HG03460 (cell line): ENCODE results near the gene MYO9B.
"Not testable (repeated sequence)": the region's sequence is repeated elsewhere in the genome, so short reads cannot be mapped to it uniquely, and the experiment has no call there.

Experiments
- ATAC-seq: cut with Tn5 transposase; IDR thresholded peaks from one replicate; pipeline ENCODE4 v1.9.1; 2021; ENCODE audit not compliant: unreplicated experiment

Gene MYO9B

GRCh38 chr19:17086834-17087233, 11.3 kb downstream of the MYO9B start:
- no peak for ATAC-seq

DNA sequence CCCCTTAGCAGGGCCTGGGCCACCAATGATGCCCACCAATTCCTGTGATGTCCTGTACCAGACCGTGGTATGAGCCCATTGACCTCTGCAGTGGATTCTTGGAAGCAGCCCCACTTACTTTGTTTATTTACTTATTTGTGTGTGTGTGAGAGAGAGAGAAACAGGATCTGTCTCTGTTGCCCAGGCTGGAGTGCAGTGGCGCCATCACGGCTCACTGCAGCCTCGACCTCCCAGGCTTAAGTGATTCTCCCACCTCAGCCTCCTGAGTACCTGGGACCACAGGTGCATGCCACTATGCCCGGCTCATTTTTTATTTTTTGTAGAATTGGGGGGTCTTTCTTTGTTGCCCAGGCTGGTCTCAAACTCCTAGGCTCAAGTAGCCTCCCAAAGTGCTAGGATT, 13.0 kb downstream of the MYO9B start:
- ATAC-seq: no peak

DNA sequence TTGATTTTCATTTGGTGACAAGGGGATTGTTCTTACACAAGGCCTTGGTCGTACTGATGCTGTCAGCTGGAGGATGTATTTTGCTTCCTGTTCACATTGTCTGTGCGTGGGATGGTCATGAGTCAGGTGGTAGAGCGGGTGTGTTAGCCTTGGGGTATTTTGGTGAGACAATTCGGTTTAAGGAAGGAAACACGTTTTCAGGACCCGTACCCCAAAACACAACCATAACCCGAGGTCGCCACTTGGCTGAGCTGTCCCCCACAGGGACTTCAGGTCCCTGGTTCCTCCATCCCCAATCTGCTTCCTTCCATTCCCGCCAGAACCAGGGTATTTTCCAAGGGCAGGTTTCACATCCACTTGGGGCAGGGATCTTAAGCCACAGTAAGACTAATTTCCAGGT, 15.0 kb downstream of the MYO9B start:
- no peak for ATAC-seq

- no peak for ATAC-seq
These were observed 16.3 kb downstream of the MYO9B start for GRCh38 chr19:17091758-17092333.

DNA sequence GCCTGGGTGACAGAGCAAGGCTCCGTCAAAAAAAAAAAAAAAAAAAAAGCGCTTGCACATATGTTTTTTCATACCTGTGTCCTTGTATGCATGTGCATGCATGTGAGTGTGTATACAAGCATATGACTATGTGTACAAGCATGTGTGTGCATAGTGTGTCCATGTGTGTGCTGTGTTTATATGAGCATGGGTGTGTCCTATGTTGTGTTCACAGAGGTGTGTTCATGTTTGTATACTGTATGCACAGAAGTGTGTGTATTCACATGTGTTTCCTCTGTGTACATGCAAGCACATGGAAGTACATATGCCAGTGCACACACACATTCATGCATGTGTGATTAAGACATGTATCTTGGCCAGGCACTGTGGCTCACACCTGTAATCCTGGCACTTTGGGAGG, 17.1 kb downstream of the MYO9B start:
- ATAC-seq: no peak

GRCh38 chr19:17094694-17095093, 19.1 kb downstream of the MYO9B start:
- not testable (repeated sequence) for ATAC-seq

DNA sequence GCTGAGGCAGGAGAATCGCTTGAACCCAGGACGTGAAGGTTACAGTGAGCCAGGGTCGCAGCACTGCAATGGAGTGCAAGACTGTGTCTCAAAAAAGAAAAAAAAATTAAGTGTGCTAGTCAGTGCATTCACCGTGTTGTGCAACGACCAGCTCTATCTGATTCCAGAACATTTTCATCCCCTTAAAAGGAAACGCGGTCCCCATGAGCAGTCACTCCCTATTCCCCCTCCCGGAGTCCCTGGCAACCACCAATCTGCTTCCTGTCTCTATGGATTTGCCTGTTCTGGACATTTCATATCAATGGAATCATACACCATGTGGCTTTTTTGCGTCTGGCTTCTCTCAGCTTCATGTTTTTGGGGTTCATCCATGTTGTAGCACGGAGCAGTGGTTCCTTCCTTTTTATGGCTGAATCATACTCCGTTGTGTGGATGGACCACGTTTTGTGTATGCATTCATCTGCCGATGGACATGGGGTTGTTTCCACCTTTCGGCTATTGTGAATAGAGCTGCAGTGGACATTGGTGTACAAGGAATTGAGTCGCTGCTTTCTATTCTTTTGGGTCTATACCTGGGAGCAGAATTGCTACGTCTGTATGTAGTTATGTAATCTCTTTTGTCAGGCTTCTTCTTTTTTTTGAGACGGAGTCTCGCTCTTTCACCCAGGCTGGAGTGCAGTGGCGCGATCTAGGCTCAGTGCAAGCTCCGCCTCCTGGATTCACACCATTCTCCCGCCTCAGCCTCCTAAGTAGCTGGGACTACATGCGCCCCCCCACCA, 19.8 kb downstream of the MYO9B start:
- no peak for ATAC-seq

DNA sequence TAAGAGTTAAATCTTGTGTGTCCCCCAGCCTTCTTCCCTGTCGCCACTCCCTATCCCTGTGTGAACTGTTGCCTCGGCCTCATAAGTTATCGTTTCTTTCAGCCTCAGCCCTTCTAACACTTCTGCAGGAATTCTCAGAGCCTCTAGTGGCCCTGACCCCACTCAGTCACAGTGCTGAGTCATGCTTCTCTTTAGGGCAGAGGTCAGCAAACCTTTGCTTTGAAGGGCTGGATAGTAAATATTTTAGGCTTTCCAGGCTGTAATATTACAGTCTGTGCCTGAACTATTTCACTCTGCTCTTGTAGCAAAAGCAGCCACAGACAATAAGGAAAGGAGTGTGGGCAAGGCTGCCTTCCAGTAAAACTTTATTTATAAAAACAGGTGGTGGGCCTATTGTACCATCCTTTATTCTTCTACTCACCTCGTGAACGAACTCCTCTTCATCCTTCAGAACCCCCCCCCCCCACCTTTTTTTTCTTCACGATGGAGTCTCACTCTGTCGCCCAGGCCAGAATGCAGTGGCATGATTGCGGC, 22.1 kb downstream of the MYO9B start:
- ATAC-seq: no peak

- ATAC-seq: no peak
These were observed 22.7 kb downstream of the MYO9B start for GRCh38 chr19:17098326-17098725.

GRCh38 chr19:17101686-17102628, 26.4 kb downstream of the MYO9B start:
- no peak for ATAC-seq

- no peak for ATAC-seq
These were observed 27.6 kb downstream of the MYO9B start for GRCh38 chr19:17103177-17103576.

- no peak for ATAC-seq
These were observed 29.1 kb downstream of the MYO9B start for GRCh38 chr19:17104679-17105078.

DNA sequence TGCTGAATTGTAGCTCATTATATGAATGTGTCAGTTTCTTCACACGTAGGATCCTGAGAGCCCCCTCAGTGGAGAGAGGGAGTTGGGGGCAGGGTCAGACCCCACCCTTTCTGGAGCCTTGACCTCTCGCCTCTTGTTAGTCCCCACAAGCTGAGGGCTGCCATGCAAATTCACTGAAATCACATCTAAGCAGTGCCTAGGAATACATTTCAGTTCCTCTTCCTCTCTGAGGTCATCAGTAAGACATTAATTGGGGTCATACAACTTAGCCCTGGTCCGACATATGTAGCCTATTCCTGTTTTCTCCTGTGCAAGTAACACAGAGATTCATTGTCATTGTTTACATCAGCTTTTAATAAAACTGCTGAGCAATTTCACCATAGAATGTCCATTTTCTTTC, 30.0 kb downstream of the MYO9B start:
- ATAC-seq: no peak

DNA sequence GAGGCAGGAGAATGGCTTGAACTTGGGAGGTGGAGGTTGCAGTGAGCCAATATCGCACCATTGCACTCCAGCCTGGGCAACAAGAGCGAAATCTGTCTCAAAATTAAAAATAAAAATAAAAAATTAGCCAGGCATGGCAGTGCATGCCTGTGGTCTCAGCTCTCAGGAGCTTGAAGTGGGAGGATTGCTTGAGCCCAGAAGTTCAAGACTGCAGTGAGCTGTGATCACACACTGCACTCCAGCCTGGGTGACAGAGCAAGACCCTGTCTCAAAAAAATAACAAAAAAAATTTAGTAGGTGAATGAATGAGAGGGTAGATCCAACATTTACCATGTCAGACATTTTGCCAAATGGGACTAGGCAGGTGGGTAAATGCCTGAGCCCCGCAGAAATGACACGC, 31.4 kb downstream of the MYO9B start:
- ATAC-seq: not testable (repeated sequence)

DNA sequence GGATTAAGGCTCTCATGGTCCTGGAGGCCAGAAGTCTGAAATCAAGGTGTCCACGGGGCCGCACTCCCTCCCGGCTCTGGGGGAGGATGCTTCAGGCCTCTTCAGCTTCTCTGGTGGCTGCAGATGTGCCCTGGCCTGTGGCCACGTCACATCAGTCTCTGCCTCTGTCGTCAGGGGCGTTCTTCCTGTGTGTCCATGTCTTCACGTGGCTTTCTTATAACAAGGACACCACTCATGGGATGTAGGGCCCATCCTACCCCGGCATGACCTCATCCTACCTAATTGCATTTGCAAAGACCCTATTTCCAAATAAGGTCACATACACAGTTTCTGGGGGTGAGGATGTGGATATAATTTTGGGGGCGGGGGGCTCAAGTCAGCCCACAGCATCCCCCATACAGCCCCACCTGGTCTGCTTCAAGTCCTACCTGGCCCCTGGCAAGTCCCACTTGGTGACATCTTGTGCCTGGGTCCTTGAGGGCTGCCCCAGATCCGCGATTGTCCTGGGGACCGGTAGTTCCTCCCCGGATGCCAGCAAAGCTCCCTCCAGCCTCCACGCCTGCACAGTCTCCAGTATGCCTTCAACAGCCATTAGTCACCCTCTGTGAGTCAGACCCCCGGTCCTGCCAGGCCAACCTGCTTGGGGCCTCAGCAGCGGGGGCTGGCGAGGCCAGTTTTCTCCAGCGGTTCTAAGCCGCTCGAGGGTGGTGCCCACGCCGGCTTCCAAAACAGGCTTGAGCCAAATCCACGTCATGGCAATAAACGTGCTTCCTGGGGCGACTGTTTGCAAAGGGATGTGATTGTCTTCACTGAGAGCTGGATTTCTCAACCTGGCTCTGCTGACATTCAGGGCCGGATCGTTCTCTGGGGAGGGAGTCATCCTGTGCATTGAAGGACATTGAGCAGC, 32.2 kb downstream of the MYO9B start:
- no peak for ATAC-seq

DNA sequence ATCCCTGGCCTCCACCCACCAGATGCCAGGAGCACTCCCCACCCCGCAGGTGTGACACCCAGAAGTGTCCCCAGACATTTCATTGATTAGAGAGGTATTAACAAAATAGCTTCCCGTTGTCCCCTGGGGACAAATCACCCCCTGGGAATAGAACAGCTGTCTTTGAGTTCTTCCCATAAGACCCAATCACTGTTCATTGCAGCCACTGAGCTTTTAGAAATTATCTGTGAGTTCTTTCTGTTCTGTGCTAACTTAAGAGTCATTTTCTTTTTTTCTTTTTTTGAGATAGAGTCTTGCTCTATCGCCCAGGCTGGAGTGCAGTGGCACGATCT, 32.8 kb downstream of the MYO9B start:
- no peak for ATAC-seq

- ATAC-seq: no peak
These were observed 33.7 kb downstream of the MYO9B start for GRCh38 chr19:17109300-17109699.

DNA sequence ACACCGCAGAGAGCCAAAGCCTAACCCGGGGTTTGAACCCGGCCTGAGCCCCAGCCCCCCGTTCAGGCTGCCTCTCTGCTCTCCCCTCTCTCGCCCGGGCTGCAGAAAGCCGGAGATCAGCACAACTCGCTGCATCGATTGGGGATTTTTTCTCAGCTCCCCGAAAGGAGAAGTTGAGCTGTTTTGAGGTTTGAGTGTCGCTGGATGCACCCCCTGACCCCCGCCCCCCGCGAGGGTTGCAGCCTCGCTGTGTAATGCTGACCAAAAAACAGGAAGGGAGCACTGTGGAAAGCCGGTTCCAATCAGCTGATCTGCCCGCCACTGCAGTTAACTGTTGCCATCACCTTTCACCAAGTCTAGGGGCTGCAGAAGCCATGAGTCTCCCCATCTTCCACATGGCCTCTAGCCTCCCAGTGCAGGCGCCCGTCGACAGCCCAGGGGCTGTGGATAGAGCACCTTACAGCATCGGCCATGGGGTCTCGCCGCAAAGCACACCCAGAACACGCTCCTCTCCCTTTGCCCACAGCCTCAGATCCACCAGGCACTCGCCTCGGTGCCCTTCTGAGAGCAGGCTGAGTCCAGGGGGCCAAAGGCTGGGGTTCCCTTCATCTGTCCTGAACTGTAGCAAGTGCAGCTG, 34.5 kb downstream of the MYO9B start:
- no peak for ATAC-seq

GRCh38 chr19:17110599-17110966, 35.0 kb downstream of the MYO9B start:
- ATAC-seq: no peak

- no peak for ATAC-seq
These were observed 36.2 kb downstream of the MYO9B start for GRCh38 chr19:17111766-17112165.
